ENCODE measurements around the gene PACSIN3.

DNA sequence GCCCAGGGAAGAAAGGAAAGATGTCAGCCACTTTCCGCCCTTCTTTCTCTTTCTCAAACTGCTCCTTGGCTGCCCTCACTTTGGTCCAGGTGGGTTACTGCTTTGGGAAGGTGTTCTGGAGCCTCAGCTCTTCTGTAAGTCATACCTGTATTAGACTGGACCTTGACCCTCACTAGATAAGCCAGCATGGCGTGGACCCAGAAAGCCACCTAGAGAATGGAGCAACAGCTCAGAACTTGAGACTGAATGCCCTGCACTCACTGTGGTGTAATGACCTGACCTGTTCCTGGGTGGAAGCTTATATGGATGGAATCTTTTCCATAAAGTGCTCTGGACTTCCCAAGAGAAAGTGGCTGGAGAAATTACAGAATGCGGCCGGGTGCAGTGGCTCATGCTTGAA, 46.8 kb upstream of the PACSIN3 start:
- TF ChIP-seq CTCF (IDR thresholded peaks at IDR 0.05) (no peak), POLR2A (IDR thresholded peaks at IDR 0.05) (no peak)

Data from vagina (tissue), 2 donors.